ENCODE results near the gene FAM117B. TPM values are rescaled to one million over a fixed set of nuclear protein-coding genes. Genes with fewer than 3 reads are reported as not detected.

FAM117B gene
- total and polyA plus RNA-seq, 7 donors, result 3.6 to 8.9 (median 4.6) TPM

GRCh38 chr2:202609381-202610145 is 25.2 kb upstream of the FAM117B start:
- Histone ChIP-seq H3K9me3 (no peaks in the 10 kb centered on the region), H3K4me3 (no peak overlapping the region), H3K4me1 (no peaks in the 10 kb centered on the region), H3K27ac (peak overlapping the region in 1 of 4 donors; percentile 18), H3K36me3 (no peaks in the 10 kb centered on the region), H3K27me3 (no peaks in the 10 kb centered on the region)
- 46 to 54% methylated on average over 3 of the region's 3 CpGs for whole genome bisulfite sequencing, 2 donors
- no peak for TF ChIP-seq POLR2AphosphoS5 (IDR thresholded peaks at IDR 0.05)
- no peak for TF ChIP-seq CTCF (IDR thresholded peaks at IDR 0.05)
- TF ChIP-seq EP300 (IDR thresholded peaks at IDR 0.05), result no peak
- DNase-seq, result no peak
- intact Hi-C loops (cut with DNase I), result no loop called here

GRCh38 chr2:202610380-202610779 is 24.4 kb upstream of the FAM117B start:
- Histone ChIP-seq H3K27ac (no peak overlapping the region), H3K9me3 (no peaks in the 10 kb centered on the region), H3K27me3 (no peaks in the 10 kb centered on the region), H3K4me3 (no peak overlapping the region), H3K36me3 (no peaks in the 10 kb centered on the region), H3K4me1 (no peaks in the 10 kb centered on the region)
- no peak for TF ChIP-seq POLR2A (IDR thresholded peaks at IDR 0.05)
- no peak for TF ChIP-seq POLR2AphosphoS5 (IDR thresholded peaks at IDR 0.05)
- TF ChIP-seq EP300 (IDR thresholded peaks at IDR 0.05), result no peak
- TF ChIP-seq CTCF (IDR thresholded peaks at IDR 0.05), result no peak
- WGBS, 2 donors, result 91% methylated on average over 5 of the region's 5 CpGs
- DNase-seq, result no peak
- intact Hi-C loops (cut with DNase I), result no loop called here

GRCh38 chr2:202612145-202612544 is 22.6 kb upstream of the FAM117B start:
- Histone ChIP-seq H3K27me3 (no peaks in the 10 kb centered on the region), H3K4me1 (no peaks in the 10 kb centered on the region), H3K9me3 (no peaks in the 10 kb centered on the region), H3K4me3 (no peak overlapping the region), H3K36me3 (no peaks in the 10 kb centered on the region), H3K27ac (no peak overlapping the region)
- no peak for DNase-seq
- 95 to 100% methylated on average over 1 of the region's 1 CpG for WGBS, 2 donors
- TF ChIP-seq POLR2A (IDR thresholded peaks at IDR 0.05) (no peak), EP300 (IDR thresholded peaks at IDR 0.05) (no peak), POLR2AphosphoS5 (IDR thresholded peaks at IDR 0.05) (no peak), CTCF (IDR thresholded peaks at IDR 0.05) (no peak)
- intact Hi-C loops (cut with DNase I), result no loop called here

GRCh38 chr2:202613479-202613878 is 21.3 kb upstream of the FAM117B start:
- Histone ChIP-seq H3K4me3 (no peak overlapping the region), H3K9me3 (no peaks in the 10 kb centered on the region), H3K36me3 (no peaks in the 10 kb centered on the region), H3K27me3 (no peaks in the 10 kb centered on the region), H3K4me1 (no peaks in the 10 kb centered on the region), H3K27ac (no peak overlapping the region)
- DNase-seq, result no peak
- intact Hi-C loops (cut with DNase I), result no loop called here
- WGBS, 2 donors, result 88 to 89% methylated on average over 3 to 4 of the region's 4 CpGs
- TF ChIP-seq EP300 (IDR thresholded peaks at IDR 0.05) (no peak), POLR2A (IDR thresholded peaks at IDR 0.05) (no peak), POLR2AphosphoS5 (IDR thresholded peaks at IDR 0.05) (no peak), CTCF (IDR thresholded peaks at IDR 0.05) (no peak)

GRCh38 chr2:202624133-202624532 is 10.6 kb upstream of the FAM117B start:
- no peak overlapping the region for H3K4me3 ChIP-seq
- no peaks in the 10 kb centered on the region for H3K27me3 ChIP-seq
- 92 to 97% methylated on average over 5 of the region's 5 CpGs for WGBS, 2 donors
- intact Hi-C loops (cut with DNase I), result no loop called here
- no peak for DNase-seq
- H3K4me1 ChIP-seq, result no peaks in the 10 kb centered on the region
- no peaks in the 10 kb centered on the region for H3K9me3 ChIP-seq
- no peaks in the 10 kb centered on the region for H3K36me3 ChIP-seq
- TF ChIP-seq POLR2A (IDR thresholded peaks at IDR 0.05) (no peak), CTCF (IDR thresholded peaks at IDR 0.05) (no peak), EP300 (IDR thresholded peaks at IDR 0.05) (no peak), POLR2AphosphoS5 (IDR thresholded peaks at IDR 0.05) (no peak)
- H3K27ac ChIP-seq, result no peak overlapping the region

Measured in sigmoid colon (tissue), 7 donors.